NB4 (cell line): ENCODE measurements around the gene AGXT.

ENCODE experiments used
- DNase-seq: peaks from one replicate; pipeline ENCODE4 v3.0.0; 2010; ENCODE audit warnings: low read depth
- H3K4me3 ChIP-seq: one replicate; pipeline ENCODE4 v1.5.1; 2011; ENCODE audit warnings: mild to moderate bottlenecking, low read depth, low read length, moderate library complexity
- CTCF ChIP-seq: IDR thresholded peaks from one replicate; pipeline ENCODE4 v1.5.1; 2012; ENCODE audit warnings: low read depth, low read length
- MAX ChIP-seq: IDR thresholded peaks from 2 replicates; pipeline ENCODE4 v1.6.1; 2011; ENCODE audit warnings: low read depth, low read length
- MYC ChIP-seq: IDR thresholded peaks from 2 replicates; pipeline ENCODE4 v1.6.1; 2011; ENCODE audit warnings: low read depth, low read length
- POLR2A ChIP-seq: IDR thresholded peaks from 2 replicates; pipeline ENCODE4 v1.6.1; 2011; ENCODE audit warnings: mild to moderate bottlenecking; ENCODE audit not compliant: insufficient read length; ENCODE audit errors: extremely low read depth

AGXT gene

GRCh38 chr2:240850026-240850425 lies 18.6 kb upstream of the AGXT start:
- TF ChIP-seq CTCF (no peak), MYC (no peak), MAX (no peak), POLR2A (no peak)
- no peak overlapping the region for H3K4me3 ChIP-seq
- DNase-seq: no peak

- no peak for TF ChIP-seq MYC
- no peak for TF ChIP-seq MAX
- TF ChIP-seq CTCF: no peak
- no peak for TF ChIP-seq POLR2A
- no peak for DNase-seq
Measured at GRCh38 chr2:240850756-240851077, 17.9 kb upstream of the AGXT start.

GRCh38 chr2:240851078-240851991 lies 17.3 kb upstream of the AGXT start:
- H3K4me3 ChIP-seq: no peak overlapping the region
- TF ChIP-seq CTCF (peak; percentile 95), MAX (peak; percentile 40; the same call in 1 of the 2 replicates), POLR2A (no peak), MYC (no peak)
- peak; percentile 84 for DNase-seq

More at GRCh38 chr2:240850756-240851077, 17.9 kb upstream of the AGXT start:
- no peak overlapping the region for H3K4me3 ChIP-seq

- TF ChIP-seq MAX (no peak), POLR2A (no peak), CTCF (no peak), MYC (no peak)
- no peak for DNase-seq
Measured at GRCh38 chr2:240852671-240853314, 15.8 kb upstream of the AGXT start.

GRCh38 chr2:240855670-240856069 lies 13.0 kb upstream of the AGXT start:
- no peak for TF ChIP-seq MYC
- TF ChIP-seq CTCF: no peak
- no peak for TF ChIP-seq MAX
- no peak for TF ChIP-seq POLR2A
- H3K4me3 ChIP-seq: no peak overlapping the region

More at GRCh38 chr2:240852671-240853314, 15.8 kb upstream of the AGXT start:
- no peak overlapping the region for H3K4me3 ChIP-seq

More at GRCh38 chr2:240855670-240856069, 13.0 kb upstream of the AGXT start:
- no peak for DNase-seq
